HepG2 (cell line): ENCODE measurements around the gene C1orf159. TPM values are rescaled to one million over a fixed set of nuclear protein-coding genes. Genes with fewer than 3 reads are reported as not detected.
A peak's percentile ranks its signal among the peaks of the same experiment; 100 is the strongest.

Experiments used
- ATAC-seq: fragments of 200-7000 bp; cut with Tn5 transposase; 3 replicates; pipeline ENCODE4 v1.9.1; 2020; ENCODE audit warnings: mild to moderate bottlenecking, moderate library complexity
- BruUV-seq: library from RNA; stranded (reverse); fragments of 400-500 nt; replicated peaks from 2 replicates; lab custom pipeline; 2021; lab: Mats Ljungman, UMichigan
- CTCF ChIA-PET: fragments of 300-600 bp; formaldehyde crosslinking; extraction: SDS; loops from one replicate; lab custom pipeline; 2021; ENCODE audit warnings: low total read pairs, inconsistent platforms, low intra/inter-chr PET ratio; lab: Yijun Ruan, JAX
- POLR2A ChIA-PET: fragments of 350-600 bp; sonication (Branson Sonifier 250); formaldehyde crosslinking; loops from one replicate; lab custom pipeline; 2020; ENCODE audit warnings: antibody characterized with exemption, inconsistent platforms; lab: Yijun Ruan, JAX
- DNase-seq: peaks from one replicate; pipeline ENCODE4 v3.0.0-alpha.2; 2015; ENCODE audit warnings: low spot score
- FAIRE-seq: peaks from 3 replicates; lab custom pipeline; 2011; peaks lifted over from hg19 to GRCh38; lab: Jason Lieb, UNC
- H2AFZ ChIP-seq: one replicate; pipeline ENCODE4 v1.6.1; 2011; ENCODE audit warnings: low read length, inconsistent platforms
- H3K27ac ChIP-seq: fragments of 300-600 bp; 3 replicates; pipeline ENCODE4 v1.8.0; 2011; ENCODE audit warnings: mixed run types, mild to moderate bottlenecking, mixed read lengths, low read length, inconsistent platforms; ENCODE audit not compliant: insufficient read depth; ENCODE audit errors: extremely low read length
- H3K27me3 ChIP-seq, 2 experiments: fragments of 200-600 bp in 1 of 2; 2 replicates in 1 of 2; 3 replicates in 1 of 2; pipeline versions ENCODE4 v1.6.0 to v1.8.0; 2011; ENCODE audit warnings: low read length in 2 of 2, mild to moderate bottlenecking in 2 of 2, moderate library complexity in 2 of 2, inconsistent platforms in 1 of 2; ENCODE audit not compliant: insufficient read depth in 2 of 2, control insufficient read depth in 1 of 2
- H3K36me3 ChIP-seq, 2 experiments: fragments of 200-600 bp in 1 of 2; replicated peaks in 1 of 2; 2 replicates in 1 of 2; 3 replicates in 1 of 2; pipeline versions ENCODE4 v1.5.1 to v1.8.0; 2011; ENCODE audit warnings: low read length in 2 of 2, inconsistent platforms in 1 of 2; ENCODE audit not compliant: insufficient read depth in 2 of 2, control insufficient read depth in 1 of 2
- H3K4me1 ChIP-seq: 2 replicates; pipeline ENCODE4 v1.5.1; 2012; ENCODE audit warnings: low read length, inconsistent platforms; ENCODE audit not compliant: insufficient read depth
- H3K4me2 ChIP-seq: 2 replicates; pipeline ENCODE4 v1.6.0; 2011; ENCODE audit warnings: low read depth, low read length, inconsistent platforms
- H3K4me3 ChIP-seq, 3 experiments: fragments of 200-600 bp in 1 of 3; sonication (generic), shearing (Covaris generic) in 1 of 3; replicated peaks in 1 of 3; 2 replicates each; pipeline ENCODE4 v1.5.1; 2011 to 2016; ENCODE audit warnings: low read length in 3 of 3, inconsistent platforms in 2 of 3, low read depth in 2 of 3, mild to moderate bottlenecking in 2 of 3, control low read depth in 1 of 3, mixed read lengths in 1 of 3; ENCODE audit not compliant: insufficient read depth in 1 of 3
- H3K79me2 ChIP-seq: one replicate; pipeline ENCODE4 v1.6.1; 2011; ENCODE audit warnings: low read length, inconsistent platforms; ENCODE audit not compliant: insufficient read depth
- H3K9ac ChIP-seq: 2 replicates; pipeline ENCODE4 v1.6.0; 2011; ENCODE audit warnings: mild to moderate bottlenecking, low read depth, low read length, inconsistent platforms; ENCODE audit not compliant: insufficient read depth
- H3K9me3 ChIP-seq: 2 replicates; pipeline ENCODE4 v1.5.1; 2012; ENCODE audit warnings: mild to moderate bottlenecking, low read length
- H4K20me1 ChIP-seq: 2 replicates; pipeline ENCODE4 v1.6.0; 2011; ENCODE audit warnings: inconsistent platforms, mild to moderate bottlenecking, low read length, moderate library complexity; ENCODE audit not compliant: insufficient read depth
- MEIS1 ChIP-seq: sonication (generic); formaldehyde crosslinking; IDR thresholded peaks from 2 replicates; pipeline ENCODE4 v1.9.0; 2021; ENCODE audit warnings: mild to moderate bottlenecking, missing genetic modification reagents, moderate library complexity, borderline replicate concordance
- MXI1 ChIP-seq: IDR thresholded peaks from 3 replicates; pipeline ENCODE4 v1.6.1; 2012; ENCODE audit warnings: low read depth, low read length, inconsistent platforms, borderline replicate concordance
- NFIB ChIP-seq: sonication (generic); formaldehyde crosslinking; IDR thresholded peaks from 2 replicates; pipeline ENCODE4 v1.9.0; 2021; ENCODE audit warnings: missing genetic modification reagents, mild to moderate bottlenecking, borderline replicate concordance
- SIN3B ChIP-seq: fragments of 150-350 bp; IDR thresholded peaks from 2 replicates; pipeline ENCODE4 v1.6.1; 2014; ENCODE audit warnings: low read length
- ZC3H13 ChIP-seq: sonication (generic); formaldehyde crosslinking; IDR thresholded peaks from 2 replicates; pipeline ENCODE4 v1.8.1; 2023; ENCODE audit warnings: mild to moderate bottlenecking, missing genetic modification reagents, moderate library complexity
- ZNF501 ChIP-seq: sonication (generic); formaldehyde crosslinking; IDR thresholded peaks from 2 replicates; pipeline ENCODE4 v1.5.1; 2020; ENCODE audit warnings: mild to moderate bottlenecking, moderate library complexity, missing genetic modification reagents
- ZNF749 ChIP-seq: sonication (generic); formaldehyde crosslinking; IDR thresholded peaks from 2 replicates; pipeline ENCODE4 v1.8.0; 2022; ENCODE audit warnings: mild to moderate bottlenecking, missing genetic modification reagents, moderate library complexity, borderline replicate concordance
- WGBS: methylation state at CpG from one replicate; pipeline ENCODE4 v1.1.6; 2017; ENCODE audit warnings: low lambda C conversion rate; 5-methylcytosine and 5-hydroxymethylcytosine counted together
- in situ Hi-C: cut with HindIII; loops from 2 replicates; pipeline ENCODE4 v1.10.0; 2017; ENCODE audit warnings: low pct_unique_long_range_greater_than_20kb; ENCODE audit not compliant: extremely low pct_ligation_motif_present
- intact Hi-C: fragments of 100-400 bp; cut with micrococcal nuclease; formaldehyde crosslinking; loops from one replicate; pipeline ENCODE4 v1.10.0; 2022; ENCODE audit not compliant: unreplicated experiment
- polyA plus RNA-seq, 8 experiments: library from polyadenylated mRNA; depleted of rRNA in 3 of 8; stranded (reverse) in 7 of 8; unstranded in 1 of 8; fragments of >200 nt; fragmentation: Illumina TruSeq in 4 of 8; extraction: Trizol in 4 of 8; gene quantifications; 2 replicates each; pipeline versions ENCODE4 v1.2.1 to v1.2.3, GENCODE V29; 2011 to 2016; ENCODE audit warnings: low read depth in 4 of 8, missing spikeins in 1 of 8, mixed read lengths in 1 of 8; ENCODE audit not compliant: insufficient read depth in 1 of 8
- total RNA-seq, 5 experiments: library from RNA; depleted of rRNA; stranded (reverse); fragments of >200 nt; fragmentation: Illumina TruSeq; extraction: Trizol; gene quantifications; 2 replicates each; pipeline ENCODE4 v1.2.3, GENCODE V29; 2016; ENCODE audit warnings: low read depth in 1 of 5
- TF ChIP-seq, protein P1 (sequence below): sonication (generic); formaldehyde crosslinking; conservative IDR thresholded peaks from 2 replicates; pipeline ENCODE4 v1.8.0; 2022; ENCODE audit warnings: missing genetic modification reagents
- TF ChIP-seq, protein P2 (sequence below): sonication (generic); formaldehyde crosslinking; IDR thresholded peaks from 2 replicates; pipeline ENCODE4 v1.4.0; 2020; ENCODE audit warnings: missing genetic modification reagents
- TF ChIP-seq, protein P3 (sequence below): sonication (generic); formaldehyde crosslinking; IDR thresholded peaks from 2 replicates; pipeline ENCODE4 v1.4.0; 2020; ENCODE audit warnings: mild to moderate bottlenecking, missing genetic modification reagents

The C1orf159 gene
- total and polyA plus RNA-seq, 2 of the 13 experiments (the other 11 are each of a cell fraction or from before 2014, with no cell fraction given): 3.8 to 6.7 TPM

DNA sequence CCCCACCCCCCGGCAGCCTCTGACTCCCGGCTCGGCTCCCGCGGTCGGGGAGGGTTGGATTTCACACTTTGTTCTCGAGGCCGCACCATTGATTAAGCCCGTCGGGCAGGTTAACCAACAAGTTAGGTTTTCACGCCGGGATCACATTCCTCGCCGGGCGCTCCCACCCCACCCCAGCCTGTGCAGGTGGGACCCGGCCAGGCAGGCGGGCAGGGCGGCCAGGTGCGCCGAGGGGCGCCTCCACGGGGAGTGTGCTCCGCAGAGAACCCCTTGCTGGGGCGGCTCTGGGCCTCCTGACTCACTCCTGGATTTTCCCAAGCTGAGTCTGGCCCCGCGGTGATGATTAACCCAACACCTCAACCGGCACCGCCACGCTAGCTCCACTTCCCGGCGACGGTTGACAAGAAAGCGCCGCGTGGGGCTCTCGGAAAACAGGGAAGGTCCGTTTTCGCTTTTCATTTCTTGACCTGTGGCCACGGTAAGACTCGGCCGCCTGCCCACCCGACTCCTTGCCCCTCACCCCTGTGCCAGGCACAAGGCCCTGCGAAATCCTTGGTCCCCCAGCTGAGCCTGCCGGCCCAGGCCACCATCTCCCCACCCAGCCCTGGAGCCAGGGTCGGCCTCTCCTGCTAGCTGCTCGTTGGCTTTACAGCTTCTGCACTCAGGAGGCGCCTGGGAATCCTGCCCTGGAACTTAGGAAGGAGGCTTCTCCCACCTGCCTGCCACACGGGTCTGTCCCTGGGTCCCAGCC is 49.0 kb upstream of the C1orf159 start (continued):
- TF ChIP-seq MEIS1 (no peak), ZC3H13 (no peak), SIN3B (no peak), NFIB (CRISPR knock-in tag) (no peak)
- TF ChIP-seq, protein P1, sequence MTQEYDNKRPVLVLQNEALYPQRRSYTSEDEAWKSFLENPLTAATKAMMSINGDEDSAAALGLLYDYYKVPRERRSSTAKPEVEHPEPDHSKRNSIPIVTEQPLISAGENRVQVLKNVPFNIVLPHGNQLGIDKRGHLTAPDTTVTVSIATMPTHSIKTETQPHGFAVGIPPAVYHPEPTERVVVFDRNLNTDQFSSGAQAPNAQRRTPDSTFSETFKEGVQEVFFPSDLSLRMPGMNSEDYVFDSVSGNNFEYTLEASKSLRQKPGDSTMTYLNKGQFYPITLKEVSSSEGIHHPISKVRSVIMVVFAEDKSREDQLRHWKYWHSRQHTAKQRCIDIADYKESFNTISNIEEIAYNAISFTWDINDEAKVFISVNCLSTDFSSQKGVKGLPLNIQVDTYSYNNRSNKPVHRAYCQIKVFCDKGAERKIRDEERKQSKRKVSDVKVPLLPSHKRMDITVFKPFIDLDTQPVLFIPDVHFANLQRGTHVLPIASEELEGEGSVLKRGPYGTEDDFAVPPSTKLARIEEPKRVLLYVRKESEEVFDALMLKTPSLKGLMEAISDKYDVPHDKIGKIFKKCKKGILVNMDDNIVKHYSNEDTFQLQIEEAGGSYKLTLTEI: no peak

DNA sequence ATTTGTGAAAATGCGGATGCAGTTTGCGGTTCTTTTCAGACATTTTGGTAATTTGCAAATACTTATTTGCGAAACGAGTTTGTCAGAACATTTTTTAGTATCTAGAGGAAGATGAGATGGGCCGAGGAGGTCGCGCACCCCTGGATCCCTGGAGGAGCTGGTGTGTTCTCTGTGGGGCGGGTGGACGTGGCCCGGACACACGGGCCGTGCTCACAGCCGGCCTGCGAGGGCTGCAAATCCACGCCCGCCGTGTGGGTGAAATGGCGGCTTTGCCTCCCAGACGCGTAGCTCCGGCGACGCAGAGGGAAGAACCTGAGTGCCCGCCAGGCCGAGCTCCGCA is 48.4 kb upstream of the C1orf159 start:
- H3K79me2 ChIP-seq: no peaks in the 10 kb centered on the region
- no peak for TF ChIP-seq MXI1
- no peak for TF ChIP-seq ZNF749 (CRISPR knock-in tag)
- TF ChIP-seq, protein P2, sequence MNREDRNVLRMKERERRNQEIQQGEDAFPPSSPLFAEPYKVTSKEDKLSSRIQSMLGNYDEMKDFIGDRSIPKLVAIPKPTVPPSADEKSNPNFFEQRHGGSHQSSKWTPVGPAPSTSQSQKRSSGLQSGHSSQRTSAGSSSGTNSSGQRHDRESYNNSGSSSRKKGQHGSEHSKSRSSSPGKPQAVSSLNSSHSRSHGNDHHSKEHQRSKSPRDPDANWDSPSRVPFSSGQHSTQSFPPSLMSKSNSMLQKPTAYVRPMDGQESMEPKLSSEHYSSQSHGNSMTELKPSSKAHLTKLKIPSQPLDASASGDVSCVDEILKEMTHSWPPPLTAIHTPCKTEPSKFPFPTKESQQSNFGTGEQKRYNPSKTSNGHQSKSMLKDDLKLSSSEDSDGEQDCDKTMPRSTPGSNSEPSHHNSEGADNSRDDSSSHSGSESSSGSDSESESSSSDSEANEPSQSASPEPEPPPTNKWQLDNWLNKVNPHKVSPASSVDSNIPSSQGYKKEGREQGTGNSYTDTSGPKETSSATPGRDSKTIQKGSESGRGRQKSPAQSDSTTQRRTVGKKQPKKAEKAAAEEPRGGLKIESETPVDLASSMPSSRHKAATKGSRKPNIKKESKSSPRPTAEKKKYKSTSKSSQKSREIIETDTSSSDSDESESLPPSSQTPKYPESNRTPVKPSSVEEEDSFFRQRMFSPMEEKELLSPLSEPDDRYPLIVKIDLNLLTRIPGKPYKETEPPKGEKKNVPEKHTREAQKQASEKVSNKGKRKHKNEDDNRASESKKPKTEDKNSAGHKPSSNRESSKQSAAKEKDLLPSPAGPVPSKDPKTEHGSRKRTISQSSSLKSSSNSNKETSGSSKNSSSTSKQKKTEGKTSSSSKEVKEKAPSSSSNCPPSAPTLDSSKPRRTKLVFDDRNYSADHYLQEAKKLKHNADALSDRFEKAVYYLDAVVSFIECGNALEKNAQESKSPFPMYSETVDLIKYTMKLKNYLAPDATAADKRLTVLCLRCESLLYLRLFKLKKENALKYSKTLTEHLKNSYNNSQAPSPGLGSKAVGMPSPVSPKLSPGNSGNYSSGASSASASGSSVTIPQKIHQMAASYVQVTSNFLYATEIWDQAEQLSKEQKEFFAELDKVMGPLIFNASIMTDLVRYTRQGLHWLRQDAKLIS: no peak
- no peak for TF ChIP-seq ZNF501
- TF ChIP-seq, protein P3, sequence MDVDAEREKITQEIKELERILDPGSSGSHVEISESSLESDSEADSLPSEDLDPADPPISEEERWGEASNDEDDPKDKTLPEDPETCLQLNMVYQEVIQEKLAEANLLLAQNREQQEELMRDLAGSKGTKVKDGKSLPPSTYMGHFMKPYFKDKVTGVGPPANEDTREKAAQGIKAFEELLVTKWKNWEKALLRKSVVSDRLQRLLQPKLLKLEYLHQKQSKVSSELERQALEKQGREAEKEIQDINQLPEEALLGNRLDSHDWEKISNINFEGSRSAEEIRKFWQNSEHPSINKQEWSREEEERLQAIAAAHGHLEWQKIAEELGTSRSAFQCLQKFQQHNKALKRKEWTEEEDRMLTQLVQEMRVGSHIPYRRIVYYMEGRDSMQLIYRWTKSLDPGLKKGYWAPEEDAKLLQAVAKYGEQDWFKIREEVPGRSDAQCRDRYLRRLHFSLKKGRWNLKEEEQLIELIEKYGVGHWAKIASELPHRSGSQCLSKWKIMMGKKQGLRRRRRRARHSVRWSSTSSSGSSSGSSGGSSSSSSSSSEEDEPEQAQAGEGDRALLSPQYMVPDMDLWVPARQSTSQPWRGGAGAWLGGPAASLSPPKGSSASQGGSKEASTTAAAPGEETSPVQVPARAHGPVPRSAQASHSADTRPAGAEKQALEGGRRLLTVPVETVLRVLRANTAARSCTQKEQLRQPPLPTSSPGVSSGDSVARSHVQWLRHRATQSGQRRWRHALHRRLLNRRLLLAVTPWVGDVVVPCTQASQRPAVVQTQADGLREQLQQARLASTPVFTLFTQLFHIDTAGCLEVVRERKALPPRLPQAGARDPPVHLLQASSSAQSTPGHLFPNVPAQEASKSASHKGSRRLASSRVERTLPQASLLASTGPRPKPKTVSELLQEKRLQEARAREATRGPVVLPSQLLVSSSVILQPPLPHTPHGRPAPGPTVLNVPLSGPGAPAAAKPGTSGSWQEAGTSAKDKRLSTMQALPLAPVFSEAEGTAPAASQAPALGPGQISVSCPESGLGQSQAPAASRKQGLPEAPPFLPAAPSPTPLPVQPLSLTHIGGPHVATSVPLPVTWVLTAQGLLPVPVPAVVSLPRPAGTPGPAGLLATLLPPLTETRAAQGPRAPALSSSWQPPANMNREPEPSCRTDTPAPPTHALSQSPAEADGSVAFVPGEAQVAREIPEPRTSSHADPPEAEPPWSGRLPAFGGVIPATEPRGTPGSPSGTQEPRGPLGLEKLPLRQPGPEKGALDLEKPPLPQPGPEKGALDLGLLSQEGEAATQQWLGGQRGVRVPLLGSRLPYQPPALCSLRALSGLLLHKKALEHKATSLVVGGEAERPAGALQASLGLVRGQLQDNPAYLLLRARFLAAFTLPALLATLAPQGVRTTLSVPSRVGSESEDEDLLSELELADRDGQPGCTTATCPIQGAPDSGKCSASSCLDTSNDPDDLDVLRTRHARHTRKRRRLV (CRISPR knock-in tag): 0 out of 2 replicates have a peak, but pooled peaks have one; percentile 0

More for the DNA sequence above, 48.4 kb upstream of the C1orf159 start:
- POLR2A ChIA-PET: interaction anchor here (1.0 to 7.4 kb wide), 13 partner anchors 10 to 158 kb away, joined by 3 to 93 read pairs (median 6); partner anchors contain the start of genes AGRN and SDF4
- peak overlapping the region; percentile 63; the same call in 1 of the 2 replicates for H3K9ac ChIP-seq
- FAIRE-seq: no peak
- H3K4me3 ChIP-seq: peak overlapping the region; percentile 47 to 68 (median 67); a peak in 4 of 6 replicates
- peak overlapping the region; percentile 82 for H3K4me2 ChIP-seq
- DNase-seq: no peak
- in situ Hi-C loops: no loop called here
- no peak overlapping the region for H2AFZ ChIP-seq
- no peaks in the 10 kb centered on the region for H4K20me1 ChIP-seq
- no peak for ATAC-seq
- CTCF ChIA-PET: no interaction called here
- H3K9me3 ChIP-seq: no peaks in the 10 kb centered on the region
- H3K4me1 ChIP-seq: peaks cover 57% of the 10 kb centered on the region
- peak overlapping the region; percentile 34 for H3K27ac ChIP-seq
- BruUV-seq: no TSS peak
- no peaks in the 10 kb centered on the region for H3K36me3 ChIP-seq
- intact Hi-C loops: no loop called here
- 69% methylated on average over 10 of the region's 26 CpGs for WGBS
- H3K27me3 ChIP-seq: no peaks in the 10 kb centered on the region
